Measurements from ENCODE around the gene VAMP1. TPM values are rescaled to one million over a fixed set of nuclear protein-coding genes. Genes with fewer than 3 reads are reported as not detected.

The VAMP1 gene
- total RNA-seq, 2 donors from 2014 or later, result 5.6 to 17.8 TPM

GRCh38 chr12:6426882-6427671 lies 43.4 kb downstream of the VAMP1 start:
- no peaks in the 10 kb centered on the region for H3K36me3 ChIP-seq (ENCODE audit: control insufficient read depth, insufficient read depth, low read length)
- no peaks in the 10 kb centered on the region for H3K4me1 Mint-ChIP-seq
- peak; percentile 38 for DNase-seq
- H3K27ac Mint-ChIP-seq, result no peak overlapping the region
- H3K9me3 Mint-ChIP-seq, result no peaks in the 10 kb centered on the region
- no peak overlapping the region for H3K27ac ChIP-seq (ENCODE audit: low read depth, low read length)
- H3K4me1 ChIP-seq (ENCODE audit: control insufficient read depth, insufficient read depth, low read length), result no peaks in the 10 kb centered on the region
- no peaks in the 10 kb centered on the region for H3K9me3 ChIP-seq (ENCODE audit: control insufficient read depth, low read length)
- no peaks in the 10 kb centered on the region for H3K27me3 ChIP-seq (ENCODE audit: control insufficient read depth, insufficient read depth, low read length, poor library complexity, severe bottlenecking)
- TF ChIP-seq CTCF (conservative IDR thresholded peaks at IDR 0.05), result no peak
- no peaks in the 10 kb centered on the region for H3K27me3 Mint-ChIP-seq (ENCODE audit: insufficient read depth)
- no peak overlapping the region for H3K4me3 Mint-ChIP-seq
- H3K9ac ChIP-seq (ENCODE audit: extremely low read depth, low read length, poor library complexity, severe bottlenecking), result no peak overlapping the region
- 89 to 92% methylated on average over 10 to 14 of the region's 14 CpGs for WGBS, 2 experiments (ENCODE audit: insufficient coverage in 1 of 2, insufficient read length in 1 of 2)
- no peak overlapping the region for H3K4me3 ChIP-seq (ENCODE audit: low read length)
- no peaks in the 10 kb centered on the region for H3K36me3 Mint-ChIP-seq (ENCODE audit: low read depth)

DNA sequence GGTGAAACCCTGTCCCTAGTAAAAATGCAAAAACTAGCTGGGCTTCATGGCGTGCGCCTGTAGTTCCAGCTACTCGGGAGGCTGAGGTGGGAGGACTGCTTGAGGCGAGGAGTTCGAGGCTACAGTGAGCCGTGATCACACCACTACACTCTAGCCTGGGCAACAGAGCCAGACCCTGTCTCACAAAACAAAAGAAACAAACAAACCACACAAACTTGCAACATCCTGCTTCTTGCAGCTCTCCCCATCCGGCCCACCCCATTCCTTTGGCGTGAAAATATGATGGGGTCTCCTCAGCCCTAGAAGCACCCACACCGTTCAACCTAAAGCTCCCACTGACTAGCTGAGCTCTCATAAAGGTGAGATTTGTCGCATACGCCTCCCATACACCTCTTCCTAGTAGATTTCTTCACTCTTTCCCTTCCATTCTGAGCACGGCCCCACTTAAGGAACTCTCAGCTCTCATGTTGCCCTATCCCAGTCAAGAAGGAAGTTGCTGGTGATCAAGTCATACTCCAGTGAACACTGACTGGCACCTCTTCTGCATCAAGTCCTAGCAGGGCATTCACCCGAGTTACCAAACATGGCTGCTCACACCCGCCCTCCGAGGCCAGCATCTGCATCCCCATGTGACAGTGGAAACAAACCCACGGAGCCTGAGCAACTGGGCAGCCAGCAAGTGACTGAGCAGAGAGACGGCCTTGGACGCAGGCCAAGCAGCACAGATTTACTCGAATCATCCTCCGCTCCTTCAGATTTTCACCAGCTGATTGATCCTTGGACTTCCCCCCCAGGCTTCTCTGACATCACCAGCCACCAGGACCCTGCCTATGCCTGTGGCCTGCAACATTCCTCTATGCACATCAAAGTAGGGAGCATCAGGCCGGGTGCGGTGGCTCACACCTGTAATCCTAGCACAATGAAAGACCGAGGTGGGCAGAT lies 44.6 kb downstream of the VAMP1 start:
- Mint-ChIP-seq H3K27ac (no peak overlapping the region), H3K4me3 (no peak overlapping the region), H3K9me3 (no peaks in the 10 kb centered on the region), H3K27me3 (ENCODE audit: insufficient read depth) (no peaks in the 10 kb centered on the region), H3K4me1 (no peaks in the 10 kb centered on the region), H3K36me3 (ENCODE audit: low read depth) (no peaks in the 10 kb centered on the region)
- WGBS, 2 experiments (ENCODE audit: insufficient coverage in 1 of 2, insufficient read length in 1 of 2), result 94 to 95% methylated on average over 19 to 23 of the region's 23 CpGs
- no peaks in the 10 kb centered on the region for H3K36me3 ChIP-seq (ENCODE audit: control insufficient read depth, insufficient read depth, low read length)
- no peaks in the 10 kb centered on the region for H3K27me3 ChIP-seq (ENCODE audit: control insufficient read depth, insufficient read depth, low read length, poor library complexity, severe bottlenecking)
- DNase-seq, result peak; percentile 51
- H3K9ac ChIP-seq (ENCODE audit: extremely low read depth, low read length, poor library complexity, severe bottlenecking), result no peak overlapping the region
- no peak for TF ChIP-seq CTCF (conservative IDR thresholded peaks at IDR 0.05)
- no peaks in the 10 kb centered on the region for H3K4me1 ChIP-seq (ENCODE audit: control insufficient read depth, insufficient read depth, low read length)
- no peak overlapping the region for H3K27ac ChIP-seq (ENCODE audit: low read depth, low read length)
- H3K9me3 ChIP-seq (ENCODE audit: control insufficient read depth, low read length), result no peaks in the 10 kb centered on the region
- H3K4me3 ChIP-seq (ENCODE audit: low read length), result no peak overlapping the region

- Mint-ChIP-seq H3K4me1 (no peaks in the 10 kb centered on the region), H3K9me3 (no peaks in the 10 kb centered on the region), H3K4me3 (no peak overlapping the region), H3K27me3 (ENCODE audit: insufficient read depth) (no peaks in the 10 kb centered on the region), H3K27ac (no peak overlapping the region), H3K36me3 (ENCODE audit: low read depth) (no peaks in the 10 kb centered on the region)
- Histone ChIP-seq H3K4me1 (ENCODE audit: control insufficient read depth, insufficient read depth, low read length) (no peaks in the 10 kb centered on the region), H3K4me3 (ENCODE audit: low read length) (no peak overlapping the region), H3K36me3 (ENCODE audit: control insufficient read depth, insufficient read depth, low read length) (no peaks in the 10 kb centered on the region), H3K27me3 (ENCODE audit: control insufficient read depth, insufficient read depth, low read length, poor library complexity, severe bottlenecking) (no peaks in the 10 kb centered on the region), H3K9ac (ENCODE audit: extremely low read depth, low read length, poor library complexity, severe bottlenecking) (no peak overlapping the region), H3K27ac (ENCODE audit: low read depth, low read length) (no peak overlapping the region), H3K9me3 (ENCODE audit: control insufficient read depth, low read length) (no peaks in the 10 kb centered on the region)
- 83 to 94% methylated on average over 7 to 8 of the region's 8 CpGs for WGBS, 2 experiments (ENCODE audit: insufficient coverage in 1 of 2, insufficient read length in 1 of 2)
- no peak for TF ChIP-seq CTCF (conservative IDR thresholded peaks at IDR 0.05)
- DNase-seq, result no peak
Observed at GRCh38 chr12:6424866-6425265, 45.6 kb downstream of the VAMP1 start.

All from endodermal cell (in vitro differentiated cells).